ENCODE results near the gene ELP4.

DNA sequence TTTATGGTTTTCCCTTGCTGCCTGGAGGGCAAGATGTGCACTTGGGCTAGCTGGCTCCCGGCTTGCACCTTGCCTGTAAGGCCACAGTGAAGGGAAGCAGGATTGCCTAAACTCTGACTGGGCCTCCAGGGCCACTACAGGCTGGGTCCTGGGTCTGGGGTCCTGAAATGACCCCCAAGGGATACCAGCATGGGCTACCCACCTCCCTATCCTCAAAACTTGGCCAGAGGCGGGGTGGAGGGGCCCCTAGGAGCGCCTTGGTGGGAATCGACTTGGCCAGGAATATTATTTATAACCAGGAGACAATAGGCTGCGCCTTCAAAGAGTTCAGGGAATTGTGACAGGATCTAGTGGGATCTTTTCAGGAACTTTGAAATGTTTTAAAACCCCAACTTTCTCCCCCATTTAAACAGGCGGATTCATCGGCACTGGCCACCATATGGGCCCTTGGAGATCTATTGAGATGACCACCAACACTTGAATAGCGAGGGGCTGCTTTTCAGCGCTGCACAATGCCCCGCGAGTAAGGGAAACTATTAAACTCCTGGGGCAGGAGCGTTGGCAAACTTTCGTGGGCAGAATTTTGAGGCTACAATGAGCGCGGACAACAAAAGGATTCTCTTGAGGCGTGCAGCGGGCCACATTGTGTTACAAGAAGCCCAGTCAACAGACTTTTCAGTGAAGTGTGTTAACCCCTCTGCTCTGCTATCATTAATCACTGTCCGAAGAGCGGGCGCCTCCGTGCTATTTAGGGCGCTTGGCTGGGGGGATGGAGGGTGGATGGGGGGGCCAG is 286.3 kb downstream of the ELP4 start:
- TF ChIP-seq EZH2 (IDR thresholded peaks at IDR 0.05; ENCODE audit: insufficient read depth, poor library complexity, severe bottlenecking), result no peak
- TF ChIP-seq EZH2phosphoT487 (IDR thresholded peaks at IDR 0.05; ENCODE audit: insufficient read depth, low read depth), result no peak

Data from GM23248 (cell line).